HCT116 (cell line): ENCODE results near the gene MME. TPM values are rescaled to one million over a fixed set of nuclear protein-coding genes. Genes with fewer than 3 reads are reported as not detected.

Source experiments
- ATAC-seq: fragments of 200-7000 bp; cut with Tn5 transposase; 2 replicates; pipeline ENCODE4 v1.9.1; 2020; ENCODE audit warnings: mild to moderate bottlenecking, moderate library complexity
- BruUV-seq: library from RNA; stranded (reverse); fragments of 400-500 nt; replicated peaks from 2 replicates; lab custom pipeline; 2021; lab: Mats Ljungman, UMichigan
- CTCF ChIA-PET: fragments of 300-600 bp; sonication (Branson Sonifier 250); formaldehyde crosslinking; loops from one replicate; lab custom pipeline; 2021; ENCODE audit warnings: antibody characterized with exemption; lab: Charles Lee
- POLR2A ChIA-PET: fragments of 300-600, 350-600 bp; sonication (Branson Sonifier 250); formaldehyde crosslinking; loops from one replicate; lab custom pipeline; 2021; ENCODE audit warnings: antibody characterized with exemption; lab: Charles Lee
- RAD21 ChIA-PET, 2 experiments: fragments of 300-600 bp; sonication (Branson Sonifier 250); formaldehyde crosslinking; loops; one replicate each; lab custom pipeline; 2023; ENCODE audit warnings: low total read pairs in 2 of 2; ENCODE audit not compliant: uncharacterized antibody in 2 of 2, unreplicated experiment in 2 of 2, low non-redundant PET in 1 of 2; lab: Charles Lee
- DNase-seq: peaks from one replicate; pipeline ENCODE4 v3.0.0-alpha.2; 2010; ENCODE audit warnings: low read depth, low spot score
- H2AFZ ChIP-seq: fragments of 200-600 bp; shearing (Covaris generic), sonication (generic); 2 replicates; pipeline ENCODE4 v1.6.1; 2017; ENCODE audit warnings: low read depth, mixed run types, mixed read lengths, antibody characterized with exemption, low read length; ENCODE audit not compliant: poor library complexity, severe bottlenecking
- H3K27ac ChIP-seq: 2 replicates; pipeline ENCODE4 v1.5.1; 2012; ENCODE audit warnings: low read depth, low read length
- H3K27me3 ChIP-seq: fragments of 200-600 bp; sonication (generic); 2 replicates; pipeline ENCODE4 v1.6.1; 2016; ENCODE audit warnings: mixed run types, low read length, mixed read lengths; ENCODE audit not compliant: insufficient read depth
- H3K36me3 ChIP-seq, 2 experiments: fragments of 200-500 bp in 1 of 2; fragments of 200-600 bp in 1 of 2; sonication (Bioruptor generic) in 1 of 2; sonication (generic) in 1 of 2; 2 replicates each; pipeline versions ENCODE4 v1.5.1 to v1.6.1; 2014 to 2016; ENCODE audit warnings: low read length in 2 of 2, inconsistent platforms in 1 of 2, mixed read lengths in 1 of 2, mixed run types in 1 of 2; ENCODE audit not compliant: insufficient read depth in 2 of 2, control insufficient read depth in 1 of 2
- H3K4me1 ChIP-seq, 2 experiments: fragments of 200-600 bp in 1 of 2; sonication (generic) in 1 of 2; 2 replicates each; pipeline versions ENCODE4 v1.5.1 to v1.6.1; 2012 to 2017; ENCODE audit warnings: low read length in 2 of 2, inconsistent platforms in 1 of 2, mild to moderate bottlenecking in 1 of 2, mixed read lengths in 1 of 2, mixed run types in 1 of 2, moderate library complexity in 1 of 2; ENCODE audit not compliant: insufficient read depth in 2 of 2, control insufficient read depth in 1 of 2
- H3K4me2 ChIP-seq: fragments of 200-600 bp; sonication (generic); 2 replicates; pipeline ENCODE4 v1.6.1; 2017; ENCODE audit warnings: mixed run types, low read length, mixed read lengths
- H3K4me3 ChIP-seq, 2 experiments: fragments of 200-600 bp in 1 of 2; sonication (generic) in 1 of 2; replicated peaks in 1 of 2; 2 replicates each; pipeline ENCODE4 v1.5.1; 2011 to 2016; ENCODE audit warnings: low read length in 2 of 2, control low read depth in 1 of 2, low read depth in 1 of 2, mild to moderate bottlenecking in 1 of 2, mixed read lengths in 1 of 2, mixed run types in 1 of 2
- H3K79me2 ChIP-seq: fragments of 200-600 bp; sonication (generic); 2 replicates; pipeline ENCODE4 v1.6.1; 2017; ENCODE audit warnings: mild to moderate bottlenecking, mixed run types, low read length, moderate library complexity, mixed read lengths; ENCODE audit not compliant: insufficient read depth
- H3K9ac ChIP-seq: fragments of 200-600 bp; sonication (generic); 2 replicates; pipeline ENCODE4 v1.6.1; 2016; ENCODE audit warnings: low read length, mixed read lengths
- H3K9me2 ChIP-seq: fragments of 200-600 bp; sonication (generic), shearing (Covaris generic); 2 replicates; pipeline ENCODE4 v1.6.1; 2017; ENCODE audit warnings: mixed run types, mild to moderate bottlenecking, moderate library complexity; ENCODE audit not compliant: insufficient read depth
- H3K9me3 ChIP-seq, 2 experiments: fragments of 200-500 bp in 1 of 2; fragments of 200-600 bp in 1 of 2; sonication (Bioruptor generic) in 1 of 2; sonication (generic) in 1 of 2; 2 replicates each; pipeline ENCODE4 v1.6.1; 2014 to 2017; ENCODE audit warnings: low read length in 2 of 2, mixed read lengths in 2 of 2, inconsistent platforms in 1 of 2, low read depth in 1 of 2, mild to moderate bottlenecking in 1 of 2, mixed run types in 1 of 2, moderate library complexity in 1 of 2; ENCODE audit not compliant: control insufficient read depth in 1 of 2, insufficient read depth in 1 of 2
- H4K20me1 ChIP-seq: fragments of 200-600 bp; sonication (generic), shearing (Covaris generic); 2 replicates; pipeline ENCODE4 v1.6.1; 2017; ENCODE audit warnings: mixed run types, mild to moderate bottlenecking, moderate library complexity; ENCODE audit not compliant: insufficient read depth
- CBX3 ChIP-seq: IDR thresholded peaks from 2 replicates; pipeline ENCODE4 v1.6.1; 2012; ENCODE audit warnings: low read depth
- CEBPB ChIP-seq: IDR thresholded peaks from 2 replicates; pipeline ENCODE4 v1.6.1; 2012; ENCODE audit warnings: low read depth
- EGR1 ChIP-seq: IDR thresholded peaks from 2 replicates; pipeline ENCODE4 v1.6.1; 2012; ENCODE audit warnings: low read depth
- EZH2 ChIP-seq: fragments of 200-600 bp; sonication (generic); IDR thresholded peaks from 2 replicates; pipeline ENCODE4 v1.6.1; 2017; ENCODE audit warnings: antibody characterized with exemption, mixed run types
- EZH2phosphoT487 ChIP-seq: fragments of 200-600 bp; IDR thresholded peaks from 2 replicates; pipeline ENCODE4 v1.6.1; 2018; ENCODE audit warnings: antibody characterized with exemption, borderline replicate concordance
- JUND ChIP-seq: IDR thresholded peaks from 2 replicates; pipeline ENCODE4 v1.6.1; 2012
- POLR2A ChIP-seq: IDR thresholded peaks from 2 replicates; pipeline ENCODE4 v1.7.0; 2011; ENCODE audit warnings: borderline replicate concordance; ENCODE audit not compliant: insufficient read depth, insufficient read length; ENCODE audit errors: extremely low read depth
- RAD21 ChIP-seq: IDR thresholded peaks from 2 replicates; pipeline ENCODE4 v1.6.1; 2012; ENCODE audit warnings: low read depth, mild to moderate bottlenecking
- SIN3A ChIP-seq: IDR thresholded peaks from 2 replicates; pipeline ENCODE4 v1.6.1; 2012; ENCODE audit warnings: low read depth
- SP1 ChIP-seq: IDR thresholded peaks from 2 replicates; pipeline ENCODE4 v1.6.1; 2012; ENCODE audit warnings: low read depth
- SRF ChIP-seq: IDR thresholded peaks from 2 replicates; pipeline ENCODE4 v1.6.1; 2012; ENCODE audit warnings: low read depth
- YY1 ChIP-seq: IDR thresholded peaks from 2 replicates; pipeline ENCODE4 v1.6.1; 2011; ENCODE audit warnings: low read length, low read depth, moderate library complexity, mild to moderate bottlenecking; ENCODE audit not compliant: insufficient replicate concordance; ENCODE audit errors: extremely low read depth
- intact Hi-C: fragments of 100-400 bp; cut with micrococcal nuclease; formaldehyde crosslinking; loops from 2 replicates; pipeline ENCODE4 v1.10.0; 2022
- total RNA-seq: library from RNA; stranded (reverse); gene quantifications from one replicate; pipeline ENCODE4 v1.2.1, GENCODE V29; 2021; ENCODE audit not compliant: unreplicated experiment
- TF ChIP-seq, protein P1 (sequence below): IDR thresholded peaks from 2 replicates; pipeline ENCODE4 v1.6.1; 2011; ENCODE audit warnings: mild to moderate bottlenecking, low read length, moderate library complexity; ENCODE audit not compliant: insufficient replicate concordance; ENCODE audit errors: extremely low read depth
- TF ChIP-seq, protein P2 (sequence below): IDR thresholded peaks from 2 replicates; pipeline ENCODE4 v1.6.1; 2012
- TF ChIP-seq, protein P3 (sequence below), 3 experiments: fragments of 200-600 bp in 1 of 3; sonication (generic) in 1 of 3; IDR thresholded peaks in 2 of 3; conservative IDR thresholded peaks in 1 of 3; 2 replicates each; pipeline ENCODE4 v1.5.1; 2012 to 2017; ENCODE audit warnings: low read depth in 2 of 3, low read length in 2 of 3, antibody characterized with exemption in 1 of 3, borderline replicate concordance in 1 of 3, control low read depth in 1 of 3, mild to moderate bottlenecking in 1 of 3, mixed read lengths in 1 of 3, mixed run types in 1 of 3, moderate library complexity in 1 of 3; ENCODE audit not compliant: insufficient read depth in 1 of 3
- TF ChIP-seq, protein P4 (sequence below): IDR thresholded peaks from 2 replicates; pipeline ENCODE4 v1.6.1; 2012; ENCODE audit warnings: low read depth
- TF ChIP-seq, protein P5 (sequence below): IDR thresholded peaks from 2 replicates; pipeline ENCODE4 v1.6.1; 2012

Gene MME
- total RNA-seq, 1 experiment from 2014 or later: 0.34 TPM

DNA sequence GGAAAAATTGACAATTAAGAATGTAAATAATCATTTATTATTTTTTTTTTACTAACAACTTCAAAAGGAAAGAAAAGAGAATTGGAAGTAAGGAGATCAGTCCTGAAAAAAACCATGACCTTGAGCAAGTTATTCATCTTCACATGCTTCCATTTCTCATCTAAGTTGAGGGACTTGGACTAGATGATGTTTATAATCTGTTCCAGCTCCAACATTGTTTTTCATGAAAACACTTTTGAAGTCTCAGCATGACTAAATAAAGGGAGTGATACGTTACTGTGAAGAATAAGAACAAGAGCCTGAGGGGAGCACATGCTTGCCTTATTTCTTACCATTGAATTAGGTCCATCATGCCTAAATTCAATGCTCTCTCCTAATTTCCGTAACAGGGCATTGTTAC, 117.7 kb downstream of the MME start (continued):
- TF ChIP-seq, protein P1, sequence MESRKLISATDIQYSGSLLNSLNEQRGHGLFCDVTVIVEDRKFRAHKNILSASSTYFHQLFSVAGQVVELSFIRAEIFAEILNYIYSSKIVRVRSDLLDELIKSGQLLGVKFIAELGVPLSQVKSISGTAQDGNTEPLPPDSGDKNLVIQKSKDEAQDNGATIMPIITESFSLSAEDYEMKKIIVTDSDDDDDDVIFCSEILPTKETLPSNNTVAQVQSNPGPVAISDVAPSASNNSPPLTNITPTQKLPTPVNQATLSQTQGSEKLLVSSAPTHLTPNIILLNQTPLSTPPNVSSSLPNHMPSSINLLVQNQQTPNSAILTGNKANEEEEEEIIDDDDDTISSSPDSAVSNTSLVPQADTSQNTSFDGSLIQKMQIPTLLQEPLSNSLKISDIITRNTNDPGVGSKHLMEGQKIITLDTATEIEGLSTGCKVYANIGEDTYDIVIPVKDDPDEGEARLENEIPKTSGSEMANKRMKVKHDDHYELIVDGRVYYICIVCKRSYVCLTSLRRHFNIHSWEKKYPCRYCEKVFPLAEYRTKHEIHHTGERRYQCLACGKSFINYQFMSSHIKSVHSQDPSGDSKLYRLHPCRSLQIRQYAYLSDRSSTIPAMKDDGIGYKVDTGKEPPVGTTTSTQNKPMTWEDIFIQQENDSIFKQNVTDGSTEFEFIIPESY: no peak
- TF ChIP-seq YY1: no peak

DNA sequence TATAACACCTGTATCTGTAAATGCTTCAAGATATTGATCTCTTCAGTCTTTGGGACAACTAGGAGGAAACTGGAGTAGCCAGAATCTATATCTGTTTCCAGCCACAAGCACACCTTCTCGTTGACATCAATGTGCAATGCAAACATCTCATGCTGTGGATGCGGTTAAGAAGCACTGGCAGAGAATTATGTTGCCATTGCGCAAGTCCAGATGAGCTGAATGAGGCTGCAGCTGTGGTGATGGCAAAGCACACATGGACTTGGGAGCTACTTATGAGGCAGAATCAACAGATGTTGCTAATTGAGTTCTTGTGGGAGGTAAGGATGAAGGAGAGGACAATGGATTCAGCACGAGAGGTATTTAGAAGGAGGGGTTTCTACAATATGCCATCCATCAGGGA, 122.5 kb downstream of the MME start:
- H3K9me2 ChIP-seq: no peaks in the 10 kb centered on the region
- no peak overlapping the region for H3K27ac ChIP-seq
- H3K4me1 ChIP-seq: no peaks in the 10 kb centered on the region
- H2AFZ ChIP-seq: no peak overlapping the region
- intact Hi-C loops: no loop called here
- H4K20me1 ChIP-seq: no peaks in the 10 kb centered on the region
- no peaks in the 10 kb centered on the region for H3K36me3 ChIP-seq
- ChIA-PET POLR2A (no interaction called here), RAD21 (no interaction called here), CTCF (no interaction called here)
- H3K27me3 ChIP-seq: no peaks in the 10 kb centered on the region
- no peak overlapping the region for H3K4me3 ChIP-seq
- H3K79me2 ChIP-seq: no peaks in the 10 kb centered on the region
- H3K9ac ChIP-seq: no peak overlapping the region
- BruUV-seq: no TSS peak
- H3K4me2 ChIP-seq: no peak overlapping the region
- DNase-seq (no peak), ATAC-seq (no peak)
- H3K9me3 ChIP-seq: no peaks in the 10 kb centered on the region
- TF ChIP-seq, protein P2, sequence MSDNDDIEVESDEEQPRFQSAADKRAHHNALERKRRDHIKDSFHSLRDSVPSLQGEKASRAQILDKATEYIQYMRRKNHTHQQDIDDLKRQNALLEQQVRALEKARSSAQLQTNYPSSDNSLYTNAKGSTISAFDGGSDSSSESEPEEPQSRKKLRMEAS: no peak
- TF ChIP-seq SRF (no peak), SIN3A (no peak), POLR2A (no peak), CEBPB (no peak), RAD21 (no peak), YY1 (no peak), SP1 (no peak), CBX3 (no peak), EZH2 (no peak), EZH2phosphoT487 (no peak), JUND (no peak), EGR1 (no peak)
- TF ChIP-seq, protein P3, sequence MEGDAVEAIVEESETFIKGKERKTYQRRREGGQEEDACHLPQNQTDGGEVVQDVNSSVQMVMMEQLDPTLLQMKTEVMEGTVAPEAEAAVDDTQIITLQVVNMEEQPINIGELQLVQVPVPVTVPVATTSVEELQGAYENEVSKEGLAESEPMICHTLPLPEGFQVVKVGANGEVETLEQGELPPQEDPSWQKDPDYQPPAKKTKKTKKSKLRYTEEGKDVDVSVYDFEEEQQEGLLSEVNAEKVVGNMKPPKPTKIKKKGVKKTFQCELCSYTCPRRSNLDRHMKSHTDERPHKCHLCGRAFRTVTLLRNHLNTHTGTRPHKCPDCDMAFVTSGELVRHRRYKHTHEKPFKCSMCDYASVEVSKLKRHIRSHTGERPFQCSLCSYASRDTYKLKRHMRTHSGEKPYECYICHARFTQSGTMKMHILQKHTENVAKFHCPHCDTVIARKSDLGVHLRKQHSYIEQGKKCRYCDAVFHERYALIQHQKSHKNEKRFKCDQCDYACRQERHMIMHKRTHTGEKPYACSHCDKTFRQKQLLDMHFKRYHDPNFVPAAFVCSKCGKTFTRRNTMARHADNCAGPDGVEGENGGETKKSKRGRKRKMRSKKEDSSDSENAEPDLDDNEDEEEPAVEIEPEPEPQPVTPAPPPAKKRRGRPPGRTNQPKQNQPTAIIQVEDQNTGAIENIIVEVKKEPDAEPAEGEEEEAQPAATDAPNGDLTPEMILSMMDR (IDR thresholded peaks at IDR 0.05 in 2 of 3, conservative IDR thresholded peaks at IDR 0.05 in 1 of 3; ENCODE audit: borderline replicate concordance in 1 of 3, insufficient read depth in 1 of 3, low read depth in 2 of 3, low read length in 2 of 3): no peak
- TF ChIP-seq, protein P4, sequence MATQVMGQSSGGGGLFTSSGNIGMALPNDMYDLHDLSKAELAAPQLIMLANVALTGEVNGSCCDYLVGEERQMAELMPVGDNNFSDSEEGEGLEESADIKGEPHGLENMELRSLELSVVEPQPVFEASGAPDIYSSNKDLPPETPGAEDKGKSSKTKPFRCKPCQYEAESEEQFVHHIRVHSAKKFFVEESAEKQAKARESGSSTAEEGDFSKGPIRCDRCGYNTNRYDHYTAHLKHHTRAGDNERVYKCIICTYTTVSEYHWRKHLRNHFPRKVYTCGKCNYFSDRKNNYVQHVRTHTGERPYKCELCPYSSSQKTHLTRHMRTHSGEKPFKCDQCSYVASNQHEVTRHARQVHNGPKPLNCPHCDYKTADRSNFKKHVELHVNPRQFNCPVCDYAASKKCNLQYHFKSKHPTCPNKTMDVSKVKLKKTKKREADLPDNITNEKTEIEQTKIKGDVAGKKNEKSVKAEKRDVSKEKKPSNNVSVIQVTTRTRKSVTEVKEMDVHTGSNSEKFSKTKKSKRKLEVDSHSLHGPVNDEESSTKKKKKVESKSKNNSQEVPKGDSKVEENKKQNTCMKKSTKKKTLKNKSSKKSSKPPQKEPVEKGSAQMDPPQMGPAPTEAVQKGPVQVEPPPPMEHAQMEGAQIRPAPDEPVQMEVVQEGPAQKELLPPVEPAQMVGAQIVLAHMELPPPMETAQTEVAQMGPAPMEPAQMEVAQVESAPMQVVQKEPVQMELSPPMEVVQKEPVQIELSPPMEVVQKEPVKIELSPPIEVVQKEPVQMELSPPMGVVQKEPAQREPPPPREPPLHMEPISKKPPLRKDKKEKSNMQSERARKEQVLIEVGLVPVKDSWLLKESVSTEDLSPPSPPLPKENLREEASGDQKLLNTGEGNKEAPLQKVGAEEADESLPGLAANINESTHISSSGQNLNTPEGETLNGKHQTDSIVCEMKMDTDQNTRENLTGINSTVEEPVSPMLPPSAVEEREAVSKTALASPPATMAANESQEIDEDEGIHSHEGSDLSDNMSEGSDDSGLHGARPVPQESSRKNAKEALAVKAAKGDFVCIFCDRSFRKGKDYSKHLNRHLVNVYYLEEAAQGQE: no peak
- TF ChIP-seq, protein P5, sequence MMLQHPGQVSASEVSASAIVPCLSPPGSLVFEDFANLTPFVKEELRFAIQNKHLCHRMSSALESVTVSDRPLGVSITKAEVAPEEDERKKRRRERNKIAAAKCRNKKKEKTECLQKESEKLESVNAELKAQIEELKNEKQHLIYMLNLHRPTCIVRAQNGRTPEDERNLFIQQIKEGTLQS: no peak
